Progenitor cell of endocrine pancreas (in vitro differentiated cells): ENCODE results near the gene EVA1A. TPM values are rescaled to one million over a fixed set of nuclear protein-coding genes. Genes with fewer than 3 reads are reported as not detected.

Experiments
- DNase-seq: peaks from one replicate; pipeline ENCODE4 v3.0.0; 2021; ENCODE audit warnings: low spot score; ENCODE audit not compliant: unreplicated experiment
- H3K27ac Mint-ChIP-seq: 2 replicates; pipeline ENCODE4 v1.8.0; 2021; ENCODE audit warnings: mild to moderate bottlenecking, moderate library complexity, mixed read lengths
- H3K27me3 Mint-ChIP-seq: 2 replicates; pipeline ENCODE4 v1.8.0; 2021; ENCODE audit warnings: mixed read lengths
- H3K36me3 Mint-ChIP-seq: 2 replicates; pipeline ENCODE4 v1.8.0; 2022; ENCODE audit warnings: mixed read lengths; ENCODE audit not compliant: insufficient read depth
- H3K4me1 Mint-ChIP-seq: 2 replicates; pipeline ENCODE4 v1.8.0; 2021; ENCODE audit warnings: low read depth, mixed read lengths
- H3K4me3 Mint-ChIP-seq: 2 replicates; pipeline ENCODE4 v1.8.0; 2021; ENCODE audit warnings: low read depth, mild to moderate bottlenecking, moderate library complexity, mixed read lengths
- H3K9me3 Mint-ChIP-seq: 2 replicates; pipeline ENCODE4 v1.8.0; 2021; ENCODE audit warnings: low read depth, mixed read lengths
- CTCF ChIP-seq: fragments of 200-600 bp; sonication (generic); IDR thresholded peaks from one replicate; pipeline ENCODE4 v1.5.0; 2021; ENCODE audit warnings: antibody characterized with exemption, mild to moderate bottlenecking; ENCODE audit not compliant: unreplicated experiment
- total RNA-seq: library from RNA; stranded (reverse); gene quantifications from 2 replicates; pipeline ENCODE4 v1.2.1, GENCODE V29; 2021

The EVA1A gene
- total RNA-seq, 1 donor from 2014 or later: 10.9 TPM

GRCh38 chr2:75551434-75551833, 9.3 kb downstream of the EVA1A start:
- Mint-ChIP-seq H3K36me3 (peaks cover 11% of the 10 kb centered on the region), H3K4me1 (peaks cover 6% of the 10 kb centered on the region), H3K27ac (no peak overlapping the region), H3K4me3 (no peak overlapping the region), H3K9me3 (no peaks in the 10 kb centered on the region), H3K27me3 (no peaks in the 10 kb centered on the region)
- no peak for TF ChIP-seq CTCF
- no peak for DNase-seq

- TF ChIP-seq CTCF: no peak
- no peak overlapping the region for H3K27ac Mint-ChIP-seq
- no peaks in the 10 kb centered on the region for H3K4me1 Mint-ChIP-seq
- H3K4me3 Mint-ChIP-seq: no peak overlapping the region
- H3K36me3 Mint-ChIP-seq: peaks cover 11% of the 10 kb centered on the region
- no peaks in the 10 kb centered on the region for H3K27me3 Mint-ChIP-seq
- H3K9me3 Mint-ChIP-seq: no peaks in the 10 kb centered on the region
- DNase-seq: no peak
Measured at GRCh38 chr2:75549401-75550253, 11.1 kb downstream of the EVA1A start.

- no peak overlapping the region for H3K4me3 Mint-ChIP-seq
- TF ChIP-seq CTCF: no peak
- H3K36me3 Mint-ChIP-seq: peaks cover 13% of the 10 kb centered on the region
- H3K27me3 Mint-ChIP-seq: no peaks in the 10 kb centered on the region
- no peaks in the 10 kb centered on the region for H3K4me1 Mint-ChIP-seq
- DNase-seq: no peak
- no peak overlapping the region for H3K27ac Mint-ChIP-seq
- no peaks in the 10 kb centered on the region for H3K9me3 Mint-ChIP-seq
Measured at GRCh38 chr2:75548036-75548573, 12.6 kb downstream of the EVA1A start.

GRCh38 chr2:75547345-75548035, 13.2 kb downstream of the EVA1A start:
- no peak for DNase-seq

More at GRCh38 chr2:75547345-75548035, 13.2 kb downstream of the EVA1A start:
- Mint-ChIP-seq H3K4me1 (no peaks in the 10 kb centered on the region), H3K36me3 (peaks cover 15% of the 10 kb centered on the region), H3K27ac (no peak overlapping the region), H3K9me3 (peaks cover 1% of the 10 kb centered on the region), H3K27me3 (no peaks in the 10 kb centered on the region), H3K4me3 (no peak overlapping the region)
- no peak for TF ChIP-seq CTCF
